GM12864 (cell line): Measurements from ENCODE around the gene BICRA.
A peak's percentile ranks its signal among the peaks of the same experiment; 100 is the strongest.

Experiments used
- DNase-seq: peaks from one replicate; pipeline ENCODE4 v3.0.0-alpha.2; 2011; ENCODE audit warnings: low read depth
- H3K4me3 ChIP-seq: 2 replicates; pipeline ENCODE4 v1.5.1; 2011; ENCODE audit warnings: mild to moderate bottlenecking, low read depth, low read length, control low read depth
- CTCF ChIP-seq: IDR thresholded peaks from 2 replicates; pipeline ENCODE4 v1.5.1; 2011; ENCODE audit warnings: low read depth, mild to moderate bottlenecking, moderate library complexity, low read length, control low read depth, inconsistent platforms; ENCODE audit errors: missing control alignments

Gene BICRA

GRCh38 chr19:47608969-47609905 lies at the start of gene BICRA:
TSS of gene BICRA (plus strand) at chr19:47609134. CDS start at chr19:47673575, 64,441 bp downstream.
- no peak for DNase-seq
- peak within 1 kb of the TSS; percentile 86 for H3K4me3 ChIP-seq
- no peak for TF ChIP-seq CTCF

GRCh38 chr19:47560999-47561398 lies 47.9 kb upstream of the BICRA start:
- no peak for TF ChIP-seq CTCF
- no peak overlapping the region for H3K4me3 ChIP-seq
- DNase-seq = no peak

- no peak for TF ChIP-seq CTCF
- H3K4me3 ChIP-seq = no peak overlapping the region
- DNase-seq = no peak
Observed at GRCh38 chr19:47561440-47562057, 47.4 kb upstream of the BICRA start.

- no peak for TF ChIP-seq CTCF
- no peak for DNase-seq
- no peak overlapping the region for H3K4me3 ChIP-seq
Observed at GRCh38 chr19:47564081-47564480, 44.9 kb upstream of the BICRA start.

GRCh38 chr19:47569331-47569730 lies 39.6 kb upstream of the BICRA start:
- DNase-seq = no peak
- H3K4me3 ChIP-seq = no peak overlapping the region
- TF ChIP-seq CTCF = no peak

GRCh38 chr19:47572635-47573034 lies 36.3 kb upstream of the BICRA start:
- TF ChIP-seq CTCF = no peak
- DNase-seq = no peak
- H3K4me3 ChIP-seq = no peak overlapping the region
